Right renal pelvis (tissue), 4 donors: ENCODE results near the gene FHIP1B. TPM values are rescaled to one million over a fixed set of nuclear protein-coding genes. Genes with fewer than 3 reads are reported as not detected.
"Not testable (repeated sequence)": the region's sequence is repeated elsewhere in the genome, so short reads cannot be mapped to it uniquely, and the experiment has no call there.

Experiments used
- DNase-seq, 4 donors: peaks; one replicate each; pipeline ENCODE4 v3.0.0-alpha.2; 2013; ENCODE audit warnings: low read depth in 4 of 4, low spot score in 3 of 4, missing footprints in 1 of 4
- polyA plus RNA-seq, 4 donors: library from polyadenylated mRNA; unstranded; fragments of 120-200 nt; gene quantifications; one replicate each; pipeline ENCODE4 v1.2.1, GENCODE V29; 2013; ENCODE audit not compliant: insufficient read length in 4 of 4

FHIP1B gene
- polyA plus RNA-seq: 10 to 100 TPM; 47.6 to 53.7 (median 51.2) TPM

DNA sequence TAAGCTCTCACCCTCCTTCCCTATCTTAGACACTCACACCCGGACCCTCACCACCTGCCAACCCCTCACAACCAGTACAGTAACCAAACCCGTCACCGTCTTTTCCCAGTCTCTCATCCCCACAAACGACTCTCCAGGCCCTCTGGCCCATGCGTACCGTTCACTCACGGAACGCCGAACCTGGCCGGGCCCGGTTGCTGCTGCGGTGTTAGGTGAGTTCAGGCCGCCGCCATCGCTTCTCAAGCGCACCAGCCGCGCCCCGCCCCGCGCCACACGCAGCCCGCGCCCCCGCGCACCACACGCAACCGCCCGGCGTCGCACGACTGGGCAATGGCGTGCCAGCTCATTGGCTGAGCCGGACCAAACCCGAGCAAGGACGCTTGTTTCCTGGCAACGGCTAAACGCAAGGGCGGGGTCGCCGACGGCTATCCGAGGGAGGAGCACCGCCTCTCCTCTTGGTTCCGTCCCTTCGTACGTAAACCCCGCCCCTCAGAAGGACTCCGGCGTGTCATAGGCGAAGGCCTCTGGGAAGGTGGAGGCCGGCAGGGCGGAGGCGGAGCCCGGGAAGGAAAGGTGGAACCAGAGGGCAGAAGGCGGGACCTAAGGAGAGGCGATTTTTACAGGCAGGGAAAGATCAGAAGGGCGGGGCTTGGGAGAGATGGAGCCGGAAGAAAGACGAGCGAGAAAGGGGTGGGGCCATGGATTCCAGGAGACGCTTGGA, at the start of gene FHIP1B:
Gene FHIP1B, minus strand, starts transcription at position 250 of the 721 bp plus-strand sequence. CDS start 10,120 bp downstream, outside the sequence.
- peak; percentile 96 to 99 (median 98) for DNase-seq

DNA sequence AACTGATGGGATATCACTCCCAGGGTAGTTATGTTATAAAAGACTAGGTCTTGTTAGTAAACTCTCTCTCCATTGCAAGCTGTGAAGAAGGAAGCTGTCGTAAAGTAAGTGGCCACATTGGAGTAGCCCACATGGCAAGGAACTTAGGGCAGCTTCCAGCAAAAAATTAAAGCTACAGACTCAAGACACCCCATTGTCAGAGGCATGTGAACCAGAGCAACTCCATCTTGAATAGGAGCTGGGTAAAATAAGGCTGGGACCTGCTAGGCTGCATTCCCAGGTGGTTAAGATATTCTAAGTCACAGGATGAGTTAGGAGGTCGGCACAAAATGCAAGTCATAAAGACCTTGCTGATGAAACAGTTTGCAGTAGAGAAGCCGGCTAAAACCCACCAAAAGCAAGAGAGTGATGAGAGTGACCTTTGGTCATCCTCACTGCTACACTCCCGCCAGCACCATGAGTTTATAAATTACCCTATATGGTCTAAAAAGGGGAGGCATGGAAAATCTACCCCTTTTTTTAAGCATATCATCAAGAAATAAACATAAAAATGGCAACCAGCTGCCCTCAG, 49.1 kb upstream of the FHIP1B start:
- DNase-seq: no peak

DNA sequence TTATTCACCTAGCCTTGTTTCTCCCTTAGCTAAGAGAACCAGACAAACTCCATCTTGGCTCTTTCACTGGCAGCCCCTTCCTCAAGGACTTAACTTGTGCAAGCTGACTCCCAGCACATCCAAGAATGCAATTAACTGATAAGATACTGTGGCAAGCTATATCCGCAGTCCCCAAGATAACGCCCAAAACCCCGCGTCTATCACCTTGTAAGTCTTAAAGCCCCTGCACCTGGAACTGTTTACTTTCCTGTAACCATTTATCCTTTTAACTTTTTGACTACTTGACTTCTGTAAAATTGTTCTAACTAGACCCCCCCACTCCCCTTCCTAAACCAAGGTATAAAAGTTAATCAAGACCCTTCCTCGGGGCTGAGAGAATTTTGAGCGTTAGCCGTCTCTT, 46.4 kb upstream of the FHIP1B start:
- DNase-seq: not testable (repeated sequence)

DNA sequence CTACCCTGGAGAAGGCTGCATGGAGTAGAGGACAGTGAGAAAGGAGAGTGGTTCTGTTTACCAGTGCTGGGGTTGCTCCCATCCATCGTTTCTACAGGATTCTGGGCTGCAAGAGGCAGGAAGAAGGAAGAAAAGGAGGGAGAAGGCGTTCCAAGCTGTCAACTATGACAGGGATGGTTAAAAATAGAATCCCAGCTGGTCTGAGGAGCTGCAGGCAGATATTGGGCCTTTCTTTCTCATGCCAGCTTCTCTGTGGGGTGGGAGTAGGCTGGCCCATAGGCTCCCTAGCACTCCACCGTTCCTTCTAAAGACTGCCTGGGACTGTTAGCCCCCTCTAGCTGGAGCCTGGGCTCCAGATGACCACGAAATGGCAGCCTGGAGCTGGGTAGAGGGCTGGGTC, 38.8 kb upstream of the FHIP1B start:
- no peak for DNase-seq

DNA sequence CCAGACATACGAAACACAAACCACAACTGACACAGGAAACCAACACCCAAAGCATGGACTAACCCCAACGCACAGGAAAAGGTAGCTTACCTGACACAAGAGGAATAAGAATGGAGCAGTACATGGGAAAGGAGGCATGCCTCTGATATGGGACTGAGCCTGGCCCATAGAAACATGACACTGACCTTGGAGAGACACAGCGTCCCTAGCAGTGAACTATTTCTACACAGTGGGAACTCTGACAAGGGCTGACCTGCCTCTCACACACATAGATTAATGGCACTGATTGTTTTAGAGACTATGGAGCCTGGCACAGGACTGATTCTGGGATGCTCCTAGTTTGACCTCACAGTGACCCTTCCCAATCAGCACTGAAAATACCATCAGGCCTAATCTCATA, 37.2 kb upstream of the FHIP1B start:
- no peak for DNase-seq

DNA sequence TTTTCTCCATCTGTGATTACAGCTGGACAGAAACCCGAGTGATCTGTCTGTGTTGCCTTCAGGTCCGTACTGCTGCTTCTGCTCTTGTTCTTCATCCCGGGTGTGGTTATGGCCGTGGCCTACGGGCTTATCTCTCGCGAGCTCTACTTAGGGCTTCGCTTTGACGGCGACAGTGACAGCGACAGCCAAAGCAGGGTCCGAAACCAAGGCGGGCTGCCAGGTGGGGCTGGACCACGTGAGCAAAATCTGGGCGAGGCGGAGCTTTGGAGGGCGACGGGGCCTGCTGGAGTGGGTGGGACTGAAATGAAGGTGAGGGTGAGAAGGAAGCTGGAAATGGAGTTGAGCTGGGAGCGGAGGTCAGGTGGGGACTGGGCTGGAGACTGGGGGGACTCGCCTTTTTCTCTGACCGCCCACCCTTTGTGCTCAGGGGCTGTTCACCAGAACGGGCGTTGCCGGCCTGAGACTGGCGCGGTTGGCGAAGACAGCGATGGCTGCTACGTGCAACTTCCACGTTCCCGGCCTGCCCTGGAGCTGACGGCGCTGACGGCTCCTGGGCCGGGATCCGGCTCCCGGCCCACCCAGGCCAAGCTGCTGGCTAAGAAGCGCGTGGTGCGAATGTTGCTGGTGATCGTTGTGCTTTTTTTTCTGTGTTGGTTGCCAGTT, 36.3 kb upstream of the FHIP1B start:
- no peak for DNase-seq

DNA sequence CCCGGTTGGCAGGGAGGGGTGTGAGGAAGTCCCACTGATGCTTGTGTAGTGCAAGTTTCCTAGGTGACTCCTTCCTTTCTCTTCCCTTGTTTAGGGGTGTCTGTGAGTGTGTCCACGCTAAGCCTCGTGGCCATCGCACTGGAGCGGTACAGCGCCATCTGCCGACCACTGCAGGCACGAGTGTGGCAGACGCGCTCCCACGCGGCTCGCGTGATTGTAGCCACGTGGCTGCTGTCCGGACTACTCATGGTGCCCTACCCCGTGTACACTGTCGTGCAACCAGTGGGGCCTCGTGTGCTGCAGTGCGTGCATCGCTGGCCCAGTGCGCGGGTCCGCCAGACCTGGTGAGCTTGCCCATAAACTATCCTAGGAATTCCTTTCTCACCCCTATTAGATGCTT, 35.6 kb upstream of the FHIP1B start:
- no peak for DNase-seq

DNA sequence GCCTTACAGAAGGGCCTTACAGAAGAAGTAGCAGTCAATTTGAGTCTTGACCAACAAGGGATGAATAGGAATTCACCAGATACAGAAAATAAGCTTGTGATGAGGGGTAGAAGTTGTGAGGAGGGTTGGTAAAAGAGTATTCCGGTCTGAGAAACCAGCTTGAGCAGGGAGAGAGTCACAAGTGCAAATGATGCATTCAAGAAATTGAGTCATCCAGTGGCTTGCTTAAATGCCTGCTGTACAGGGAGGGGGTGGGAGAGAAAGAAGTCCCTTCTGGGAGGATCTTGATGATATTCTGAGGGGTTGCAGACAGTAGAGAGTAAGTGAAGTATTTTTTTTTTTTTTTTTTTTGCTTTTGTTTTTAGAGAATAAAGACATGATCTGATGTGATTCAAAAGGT, 34.4 kb upstream of the FHIP1B start:
- DNase-seq: no peak

DNA sequence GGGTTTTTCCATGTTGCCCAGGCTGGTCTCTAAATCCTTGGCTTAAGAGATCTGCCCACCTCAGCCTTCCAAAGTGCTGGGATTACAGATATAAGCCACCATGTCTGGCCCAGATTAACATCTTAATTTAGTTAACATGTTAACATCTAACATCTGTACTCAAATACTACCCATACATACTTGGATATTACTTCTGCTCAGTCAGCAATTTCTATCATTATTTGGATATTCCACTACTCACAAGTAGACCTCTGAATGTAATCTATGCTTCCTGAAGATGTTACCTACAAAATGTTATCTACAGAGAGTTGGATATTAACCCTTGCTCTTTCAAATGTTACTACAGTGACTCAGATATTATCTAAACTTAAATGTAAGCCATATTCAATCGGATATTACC, 29.2 kb upstream of the FHIP1B start:
- DNase-seq: no peak

DNA sequence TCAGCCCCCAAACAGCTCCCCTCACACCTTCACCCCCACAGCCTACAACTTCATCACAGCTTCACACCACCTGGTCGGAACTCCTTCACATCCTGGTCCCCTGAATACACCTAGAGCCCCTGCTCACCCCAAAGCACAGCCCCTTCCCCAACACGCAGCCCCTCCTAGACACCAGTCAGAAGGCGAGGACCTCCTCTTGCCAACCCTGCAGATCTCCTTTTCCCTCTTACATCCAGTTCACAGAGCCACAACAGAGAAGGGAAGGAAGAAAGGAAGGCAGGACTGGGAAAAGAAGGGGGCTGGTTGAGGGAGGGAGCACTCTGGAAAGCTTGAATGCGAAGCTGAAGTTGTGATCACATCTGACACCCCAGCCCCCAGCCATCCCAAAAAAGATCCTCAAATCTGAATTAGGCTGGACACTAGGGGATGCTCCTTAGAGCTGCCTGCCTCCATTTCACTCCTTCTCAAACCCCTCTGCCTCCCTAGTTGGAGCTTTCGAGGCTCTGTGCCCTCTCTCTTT, 25.8 kb upstream of the FHIP1B start:
- no peak for DNase-seq

DNA sequence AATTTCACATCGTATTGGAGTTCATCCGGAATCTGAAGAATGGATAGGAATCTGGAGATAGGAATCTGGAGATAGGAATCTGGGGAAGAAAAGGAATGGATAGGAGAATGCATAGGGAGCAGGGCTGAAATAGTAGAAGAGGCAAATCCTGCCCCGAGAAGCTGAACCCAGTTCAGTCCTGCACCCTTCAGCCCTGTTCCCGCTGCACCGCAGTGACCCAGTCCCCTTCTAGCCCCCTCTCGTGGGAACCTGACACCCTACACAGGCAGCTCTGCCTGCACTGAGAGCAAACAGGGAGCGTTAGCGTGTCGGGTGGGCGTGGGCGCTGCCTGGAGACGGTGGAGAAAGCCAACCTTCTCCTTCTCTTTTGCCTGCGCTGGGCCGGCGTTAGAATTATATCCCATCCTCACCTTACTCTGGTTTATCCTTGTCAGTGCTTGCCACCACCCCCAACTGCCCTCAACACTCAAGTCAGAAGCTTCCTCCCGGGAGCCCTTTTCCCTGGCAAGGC, 24.2 kb upstream of the FHIP1B start:
- DNase-seq: peak in 1 of 4 donors; percentile 7

DNA sequence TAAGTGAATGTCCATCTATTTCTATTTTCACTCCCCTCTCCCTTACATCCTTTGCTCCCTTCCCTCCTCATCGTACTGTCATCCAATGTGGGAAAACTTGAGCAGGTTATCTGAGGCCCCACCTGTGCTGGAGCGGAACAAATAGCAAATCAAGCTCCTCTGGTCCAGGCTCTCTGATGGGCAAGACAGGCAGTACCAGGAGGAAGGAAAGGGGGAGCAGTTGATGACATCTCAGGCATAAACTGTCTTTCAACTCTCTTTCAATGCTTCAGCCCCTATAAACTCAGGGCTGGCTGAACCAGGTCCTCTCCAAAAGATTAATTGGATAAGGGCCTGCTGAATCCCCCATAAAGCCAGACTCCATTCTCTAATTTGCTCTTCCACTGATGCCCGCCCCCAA, 23.7 kb upstream of the FHIP1B start:
- DNase-seq: no peak

DNA sequence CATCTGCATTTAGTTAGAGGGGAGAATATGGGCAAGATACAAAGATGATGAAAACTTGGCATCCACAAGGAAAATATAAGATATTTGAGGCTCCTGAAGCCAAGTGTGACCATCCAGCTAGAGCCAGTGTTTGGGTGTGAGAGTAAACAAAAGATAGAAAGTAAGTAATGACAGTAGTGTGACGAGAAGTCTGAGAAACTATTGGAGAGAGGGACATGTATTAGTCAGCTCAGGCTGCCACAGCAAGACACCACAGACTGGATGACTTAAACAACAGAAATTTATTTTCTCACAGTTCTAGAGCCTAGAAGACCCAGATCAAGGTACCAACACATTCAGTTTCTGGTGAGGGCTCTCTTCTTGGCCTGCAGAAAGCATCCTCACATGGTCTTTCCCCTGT, 18.8 kb upstream of the FHIP1B start:
- DNase-seq: no peak

DNA sequence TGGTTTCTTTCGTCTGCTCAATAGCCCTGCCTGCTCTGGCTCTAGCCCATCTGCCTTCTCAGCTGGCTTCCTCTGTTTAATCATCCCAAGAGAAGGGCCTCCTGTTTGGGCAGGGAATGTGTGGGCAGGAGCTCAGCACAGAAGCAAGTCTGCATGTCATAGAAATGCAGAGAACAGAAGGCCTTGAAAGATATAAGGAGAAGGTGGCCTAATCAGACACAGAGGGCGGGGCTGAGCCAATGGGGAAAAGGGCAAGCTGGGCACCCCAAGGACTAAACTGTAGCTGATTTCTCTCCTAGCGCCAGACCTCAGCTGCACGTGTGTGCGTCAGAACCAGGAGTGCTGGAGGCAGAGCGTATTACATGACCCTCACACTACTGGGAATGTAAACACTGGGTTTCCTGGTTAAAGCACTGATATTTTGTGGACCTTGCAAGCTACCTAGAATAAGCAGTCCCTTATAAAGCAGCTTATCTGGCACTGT, 17.6 kb upstream of the FHIP1B start:
- DNase-seq: no peak

DNA sequence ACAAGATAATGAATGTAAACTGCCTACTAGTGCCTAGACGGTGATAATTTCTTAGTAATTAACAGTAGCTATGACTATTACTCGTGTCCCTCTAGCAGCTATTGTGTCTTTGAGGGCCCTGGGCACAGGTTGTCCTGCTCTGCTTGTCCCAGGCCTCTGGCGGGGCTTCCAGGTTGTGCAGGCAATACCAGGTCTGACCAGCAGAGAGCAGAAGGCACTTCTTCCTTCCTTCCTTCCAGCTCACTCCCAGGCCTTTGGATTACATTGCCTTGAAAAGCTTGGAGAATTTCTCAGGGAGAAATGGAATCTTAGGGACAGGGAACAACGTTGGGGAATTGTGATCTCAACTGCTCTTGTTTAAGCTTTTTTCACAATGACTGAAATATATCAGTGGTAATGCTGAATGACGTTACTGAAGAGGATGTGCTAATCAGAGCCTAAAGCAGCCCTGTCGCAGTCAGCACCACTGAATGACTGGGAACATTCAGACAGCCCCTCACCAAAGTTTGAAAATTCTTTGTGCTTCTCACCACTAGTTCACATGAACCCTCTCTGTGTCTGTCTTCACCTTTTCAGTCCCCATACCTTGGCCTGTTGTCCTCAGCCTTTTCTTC, 16.8 kb upstream of the FHIP1B start:
- DNase-seq: peak in 2 of 4 donors; percentile 57 to 58

DNA sequence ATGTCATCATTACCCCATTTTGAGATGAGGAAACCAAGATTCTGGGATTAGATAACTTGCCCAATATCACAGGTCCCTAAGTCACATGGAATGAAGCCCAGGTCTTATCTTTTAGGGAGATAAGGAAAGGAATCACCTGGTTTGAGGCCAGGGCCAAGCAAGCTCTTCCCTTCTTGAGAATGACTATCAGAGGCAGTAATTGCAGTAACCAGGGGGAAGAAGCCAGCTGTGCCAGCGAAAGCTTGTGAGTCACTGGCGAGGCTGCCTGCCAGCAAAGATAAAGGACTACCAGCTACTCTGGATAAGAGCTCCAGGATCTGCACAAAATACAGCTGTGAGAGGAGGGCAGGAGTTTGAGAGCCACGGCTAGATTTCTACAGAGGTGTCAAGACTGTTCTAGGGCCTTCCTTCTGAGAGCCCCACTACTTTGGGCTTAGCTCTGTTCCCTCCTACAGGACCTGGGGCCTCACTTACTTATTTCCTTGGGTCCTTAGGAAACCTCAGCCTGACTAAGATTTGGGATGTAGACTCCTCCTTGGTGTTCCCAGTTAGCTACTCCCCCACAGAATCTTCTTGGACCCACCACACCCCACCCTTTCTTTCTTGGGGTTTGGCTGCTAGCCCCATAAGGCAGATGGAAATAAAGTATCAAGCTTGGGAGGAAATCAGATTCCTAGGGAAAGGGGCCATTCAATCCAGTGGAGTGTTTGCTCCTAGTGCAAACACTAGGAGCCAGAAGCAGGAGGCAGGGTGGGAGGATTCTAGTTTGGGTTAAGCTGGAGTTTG, 15.5 kb upstream of the FHIP1B start:
- DNase-seq: no peak

DNA sequence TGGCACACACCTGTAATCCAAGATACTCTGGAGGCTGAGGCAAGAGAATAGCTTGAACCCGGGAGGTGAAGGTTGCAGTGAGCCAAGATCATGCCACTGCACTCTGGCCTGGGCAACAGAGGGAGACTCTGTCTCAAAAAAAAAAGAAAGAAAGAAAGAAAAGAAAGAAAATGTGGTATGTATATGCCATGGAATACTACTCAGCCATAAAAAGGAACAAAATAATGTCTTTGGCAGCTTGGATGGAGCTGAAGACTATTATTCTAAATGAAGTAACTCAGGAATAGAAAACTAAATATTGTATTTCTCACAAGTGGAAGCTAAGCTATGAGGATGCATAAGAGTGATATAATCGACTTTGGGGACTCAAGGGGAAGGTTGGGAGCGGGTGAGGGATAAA, 14.5 kb upstream of the FHIP1B start:
- DNase-seq: not testable (repeated sequence)

DNA sequence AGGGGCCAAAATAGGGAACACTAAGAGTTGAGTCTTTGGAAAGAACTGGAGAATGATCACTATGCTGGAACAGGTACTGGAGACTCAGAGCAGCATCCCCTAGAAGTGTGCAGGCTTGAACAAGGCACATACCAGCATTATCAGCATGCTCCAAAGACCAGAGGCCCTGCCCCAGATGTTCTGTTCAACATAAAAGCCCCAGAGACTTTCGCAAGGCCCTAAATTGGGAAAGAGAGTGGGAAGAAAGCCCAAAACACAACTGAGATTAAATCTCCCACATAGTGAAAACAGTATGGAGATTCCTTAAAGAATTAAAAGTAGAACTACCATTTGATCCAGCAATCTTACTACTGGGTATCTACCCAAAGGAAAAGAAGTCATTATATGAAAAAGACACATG, 13.8 kb upstream of the FHIP1B start:
- no peak for DNase-seq

DNA sequence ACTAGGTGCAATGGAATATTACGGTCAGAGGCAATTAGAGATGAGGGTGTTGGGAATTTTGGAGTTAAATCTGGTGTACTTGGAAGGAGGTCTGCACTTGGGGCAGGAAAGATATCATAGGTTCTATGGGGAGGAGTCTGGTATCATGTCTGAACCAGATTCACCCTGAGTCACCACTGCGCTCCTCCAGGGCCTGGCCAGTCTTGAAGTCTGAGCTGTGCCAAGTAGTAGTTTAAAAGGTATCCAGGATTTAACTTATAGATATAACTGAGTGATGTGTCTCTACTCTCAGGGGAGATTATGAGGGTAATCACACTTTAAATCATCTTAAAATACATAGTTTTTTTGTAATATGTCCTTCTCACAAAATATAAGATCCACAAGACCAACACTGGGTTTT, 11.1 kb upstream of the FHIP1B start:
- no peak for DNase-seq

DNA sequence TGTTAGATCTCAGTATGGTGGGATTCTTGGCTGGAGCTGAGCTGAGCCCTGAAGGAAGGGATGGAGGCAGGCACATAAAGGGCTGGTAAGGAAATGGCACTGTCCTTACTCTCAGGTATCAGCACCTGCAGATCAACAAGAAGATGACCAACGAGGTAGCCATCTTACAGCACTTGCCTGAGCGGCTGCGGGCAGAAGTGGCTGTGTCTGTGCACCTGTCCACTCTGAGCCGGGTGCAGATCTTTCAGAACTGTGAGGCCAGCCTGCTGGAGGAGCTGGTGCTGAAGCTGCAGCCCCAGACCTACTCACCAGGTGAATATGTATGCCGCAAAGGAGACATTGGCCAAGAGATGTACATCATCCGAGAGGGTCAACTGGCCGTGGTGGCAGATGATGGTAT, 6.9 kb upstream of the FHIP1B start:
- DNase-seq: no peak
